CD4-positive, alpha-beta T cell (primary cell): ENCODE results near the gene ANO2. TPM values are rescaled to one million over a fixed set of nuclear protein-coding genes. Genes with fewer than 3 reads are reported as not detected.

Experiments used
- ATAC-seq: fragments of 200-7000 bp; cut with Tn5 transposase; one replicate; pipeline ENCODE4 v1.10.0; 2022; ENCODE audit warnings: mild to moderate bottlenecking; ENCODE audit not compliant: poor library complexity
- CTCF ChIA-PET: fragments of 350-600 bp; sonication (Branson Sonifier 250); formaldehyde crosslinking; loops from one replicate; lab custom pipeline; 2021; ENCODE audit warnings: antibody characterized with exemption, inconsistent platforms; lab: Charles Lee
- POLR2A ChIA-PET: fragments of 350-600 bp; sonication (Branson Sonifier 250); formaldehyde crosslinking; loops from one replicate; lab custom pipeline; 2021; ENCODE audit warnings: antibody characterized with exemption, inconsistent platforms; lab: Charles Lee
- DNase-seq, 14 experiments: peaks; one replicate each; pipeline ENCODE4 v3.0.0-alpha.2; 2013 to 2020; ENCODE audit warnings: mixed read lengths in 2 of 14
- H3K27ac ChIP-seq, 2 donors: one replicate each; pipeline versions ENCODE4 v1.5.1 to v1.7.0; 2013; ENCODE audit warnings: low read length in 2 of 2, low read depth in 1 of 2, mild to moderate bottlenecking in 1 of 2
- H3K27me3 ChIP-seq, 2 experiments: 1 replicate in 1 of 2; 2 replicates in 1 of 2; pipeline versions ENCODE4 v1.6.1 to v1.7.0; 2013; ENCODE audit warnings: low read length in 2 of 2, control low read depth in 1 of 2, mild to moderate bottlenecking in 1 of 2, moderate library complexity in 1 of 2; ENCODE audit not compliant: insufficient read depth in 2 of 2, control insufficient read depth in 1 of 2
- H3K36me3 ChIP-seq: one replicate; pipeline ENCODE4 v1.6.1; 2013; ENCODE audit warnings: low read length, control low read depth; ENCODE audit not compliant: insufficient read depth
- H3K4me1 ChIP-seq: one replicate; pipeline ENCODE4 v1.6.1; 2013; ENCODE audit warnings: low read length, control low read depth; ENCODE audit not compliant: insufficient read depth
- H3K4me3 ChIP-seq: one replicate; pipeline ENCODE4 v1.5.1; 2013; ENCODE audit warnings: mild to moderate bottlenecking, low read length, moderate library complexity
- H3K9me3 ChIP-seq, 2 experiments: 1 replicate in 1 of 2; 2 replicates in 1 of 2; pipeline versions ENCODE4 v1.6.1 to v1.7.0; 2013; ENCODE audit warnings: low read length in 2 of 2, mild to moderate bottlenecking in 2 of 2, control low read depth in 1 of 2, moderate library complexity in 1 of 2; ENCODE audit not compliant: control insufficient read depth in 1 of 2, insufficient read depth in 1 of 2
- H3K27ac Mint-ChIP-seq: one replicate; pipeline ENCODE4 v1.8.0; 2020; ENCODE audit warnings: mixed read lengths
- H3K27me3 Mint-ChIP-seq: one replicate; pipeline ENCODE4 v1.8.0; 2021; ENCODE audit warnings: mixed read lengths
- H3K36me3 Mint-ChIP-seq: one replicate; pipeline ENCODE4 v1.8.0; 2021; ENCODE audit warnings: low read depth, mixed read lengths
- H3K4me1 Mint-ChIP-seq: one replicate; pipeline ENCODE4 v1.8.0; 2021; ENCODE audit warnings: low read depth, mixed read lengths
- H3K4me3 Mint-ChIP-seq: one replicate; pipeline ENCODE4 v1.8.0; 2020; ENCODE audit warnings: mild to moderate bottlenecking, mixed read lengths
- H3K9me3 Mint-ChIP-seq: one replicate; pipeline ENCODE4 v1.8.0; 2020; ENCODE audit warnings: mixed read lengths
- CTCF ChIP-seq: fragments of 200-600 bp; IDR thresholded peaks from one replicate; pipeline ENCODE4 v1.8.0; 2022; ENCODE audit warnings: antibody characterized with exemption, mild to moderate bottlenecking
- intact Hi-C, 2 experiments: fragments of 100-400 bp; cut with DNase I in 1 of 2; cut with micrococcal nuclease in 1 of 2; formaldehyde crosslinking; loops; one replicate each; pipeline versions ENCODE4 v1.15.1 to v1.9.0; 2023 to 2025; cut with DNase I, micrococcal nuclease
- total RNA-seq, 174 experiments: library from RNA in 2 of 174; stranded (reverse) in 2 of 174; gene quantifications; one replicate each; pipeline ENCODE4 v1.2.3 and lab custom pipeline; 2021 to 2026

ANO2 gene
- total RNA-seq, 2 experiments from 2014 or later = not detected

GRCh38 chr12:5944053-5944452 lies 1.0 kb downstream of the ANO2 start:
- H3K27ac ChIP-seq = no peak overlapping the region
- no peak overlapping the region for H3K4me3 Mint-ChIP-seq
- H3K27me3 ChIP-seq = peaks cover 26 to 57% of the 10 kb centered on the region in 2 experiments
- H3K4me1 Mint-ChIP-seq = no peaks in the 10 kb centered on the region
- no peaks in the 10 kb centered on the region for H3K9me3 Mint-ChIP-seq
- no peaks in the 10 kb centered on the region for H3K36me3 ChIP-seq
- ATAC-seq (no peak), DNase-seq (no peak)
- intact Hi-C loops = no loop called here
- no peaks in the 10 kb centered on the region for H3K36me3 Mint-ChIP-seq
- ChIA-PET POLR2A (no interaction called here), CTCF (no interaction called here)
- H3K4me3 ChIP-seq = no peak overlapping the region
- H3K27ac Mint-ChIP-seq = no peak overlapping the region
- H3K4me1 ChIP-seq = no peaks in the 10 kb centered on the region
- H3K9me3 ChIP-seq = peaks cover 0 to 4% of the 10 kb centered on the region in 2 experiments
- peaks cover 87% of the 10 kb centered on the region for H3K27me3 Mint-ChIP-seq
- TF ChIP-seq CTCF = no peak

- no peak for TF ChIP-seq CTCF
- H3K9me3 Mint-ChIP-seq = no peaks in the 10 kb centered on the region
- H3K36me3 ChIP-seq = no peaks in the 10 kb centered on the region
- H3K4me3 Mint-ChIP-seq = no peak overlapping the region
- POLR2A ChIA-PET = no interaction called here
- DNase-seq = no peak
- H3K27me3 Mint-ChIP-seq = peaks cover 79% of the 10 kb centered on the region
- no peak for ATAC-seq
- no peak overlapping the region for H3K27ac Mint-ChIP-seq
- H3K4me1 ChIP-seq = no peaks in the 10 kb centered on the region
- CTCF ChIA-PET = no interaction called here
- no peak overlapping the region for H3K27ac ChIP-seq
- peaks cover 0 to 4% of the 10 kb centered on the region in 2 experiments for H3K9me3 ChIP-seq
- H3K4me3 ChIP-seq = no peak overlapping the region
- H3K4me1 Mint-ChIP-seq = no peaks in the 10 kb centered on the region
- peaks cover 27 to 55% of the 10 kb centered on the region in 2 experiments for H3K27me3 ChIP-seq
- intact Hi-C loops = no loop called here
- H3K36me3 Mint-ChIP-seq = no peaks in the 10 kb centered on the region
Observed at GRCh38 chr12:5941907-5942306, 3.2 kb downstream of the ANO2 start.

- ATAC-seq = no peak
- DNase-seq = no peak
- Histone ChIP-seq H3K36me3 (no peaks in the 10 kb centered on the region), H3K27ac (no peak overlapping the region), H3K4me1 (no peaks in the 10 kb centered on the region), H3K4me3 (no peak overlapping the region), H3K27me3 (peaks cover 7 to 9% of the 10 kb centered on the region in 2 experiments), H3K9me3 (no peaks in the 10 kb centered on the region)
- POLR2A ChIA-PET = no interaction called here
- intact Hi-C loops = no loop called here
- Mint-ChIP-seq H3K4me3 (no peak overlapping the region), H3K4me1 (no peaks in the 10 kb centered on the region), H3K9me3 (no peaks in the 10 kb centered on the region), H3K27ac (no peak overlapping the region), H3K27me3 (peaks cover 54% of the 10 kb centered on the region), H3K36me3 (no peaks in the 10 kb centered on the region)
- CTCF ChIA-PET = no interaction called here
- TF ChIP-seq CTCF = no peak
Observed at GRCh38 chr12:5927732-5928516, 17.1 kb downstream of the ANO2 start.
